Loucy (cell line): ENCODE data around the gene REM1.

Experiments
- CTCF ChIP-seq: fragments of 200-600 bp; sonication (generic); conservative IDR thresholded peaks from 2 replicates; pipeline ENCODE4 v1.5.1; 2014; ENCODE audit warnings: mild to moderate bottlenecking, antibody characterized with exemption, low read length
- EZH2phosphoT487 ChIP-seq: fragments of 200-600 bp; IDR thresholded peaks from 2 replicates; pipeline ENCODE4 v1.6.1; 2018; ENCODE audit warnings: antibody characterized with exemption, mild to moderate bottlenecking, moderate library complexity, borderline replicate concordance

DNA sequence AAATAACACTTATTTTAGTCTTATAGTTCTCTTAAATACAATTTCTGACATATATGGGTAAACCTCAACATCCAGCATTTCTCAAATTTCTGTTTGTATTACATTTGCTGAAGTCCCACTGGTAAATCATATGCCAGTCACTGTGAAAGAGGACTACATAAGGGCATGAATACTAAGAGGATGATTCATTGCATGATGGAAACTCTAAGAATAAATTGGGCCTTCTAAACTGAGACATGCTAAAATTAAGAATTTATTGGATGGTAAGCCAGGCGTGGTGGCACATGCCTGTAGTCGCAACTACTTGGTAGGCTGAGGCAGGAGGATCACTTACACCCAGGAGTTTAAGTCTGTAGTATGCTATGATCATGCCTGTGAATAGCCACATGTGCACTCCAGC is 22.5 kb upstream of the REM1 start:
- TF ChIP-seq CTCF: no peak
- TF ChIP-seq EZH2phosphoT487: no peak
